Right hindlimb (tissue), 1 donor: ENCODE measurements around the gene ZKSCAN7.
"Not testable (repeated sequence)": the region's sequence is repeated elsewhere in the genome, so short reads cannot be mapped to it uniquely, and the experiment has no call there.

ENCODE experiments used
- DNase-seq: peaks from one replicate; pipeline ENCODE4 v3.0.0-alpha.2; 2018

Gene ZKSCAN7

DNA sequence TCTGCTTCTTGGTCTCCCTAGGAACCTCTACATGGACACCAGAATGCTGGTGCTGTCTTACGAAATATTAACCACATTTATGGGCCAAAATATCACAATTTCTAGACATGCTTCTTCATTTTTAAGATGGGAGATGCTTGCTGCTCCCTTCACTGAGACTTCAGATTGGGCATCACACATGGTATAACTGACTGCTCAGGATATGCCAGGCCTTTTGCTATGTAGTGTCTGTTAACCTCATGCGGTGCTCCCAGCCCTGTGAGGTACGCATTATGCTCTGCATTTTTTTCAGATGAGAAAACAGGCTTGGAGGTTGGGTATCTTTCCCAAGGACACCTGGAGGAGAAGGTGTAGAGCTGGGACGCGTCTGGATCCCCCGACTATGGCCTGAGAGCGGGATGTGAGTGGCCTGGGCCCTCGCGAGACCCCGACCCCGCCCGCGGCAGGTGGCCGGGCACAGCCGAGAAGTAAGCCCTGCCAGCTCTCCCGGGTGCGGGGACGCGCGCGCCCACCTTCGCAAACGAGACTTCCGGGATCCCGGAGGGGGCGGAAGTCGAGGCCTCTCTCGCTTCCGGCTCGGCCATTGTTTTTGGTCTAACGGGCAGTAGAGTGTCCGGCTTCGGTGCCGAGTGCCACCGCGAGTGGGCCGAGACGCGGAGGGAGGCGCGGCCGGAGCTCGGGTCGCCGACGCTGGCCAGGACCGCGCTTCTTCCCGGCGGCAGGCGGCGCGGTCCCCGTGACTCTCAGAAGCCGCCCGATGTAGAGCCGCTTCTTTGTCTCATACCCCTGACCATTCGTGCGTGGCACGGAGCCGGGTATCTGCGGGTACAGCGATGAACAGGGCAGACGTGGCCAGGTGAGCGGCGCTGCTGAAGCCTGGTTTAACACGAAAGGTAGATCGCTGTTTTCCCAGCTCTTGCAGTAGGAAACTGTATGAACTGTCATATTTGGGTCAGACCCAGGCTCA lies at the start of gene ZKSCAN7:
Gene ZKSCAN7 (plus strand): TSS at position 568 of the 967 bp plus-strand sequence. CDS start 1,855 bp downstream, outside the sequence.
- peak; percentile 81 for DNase-seq

DNA sequence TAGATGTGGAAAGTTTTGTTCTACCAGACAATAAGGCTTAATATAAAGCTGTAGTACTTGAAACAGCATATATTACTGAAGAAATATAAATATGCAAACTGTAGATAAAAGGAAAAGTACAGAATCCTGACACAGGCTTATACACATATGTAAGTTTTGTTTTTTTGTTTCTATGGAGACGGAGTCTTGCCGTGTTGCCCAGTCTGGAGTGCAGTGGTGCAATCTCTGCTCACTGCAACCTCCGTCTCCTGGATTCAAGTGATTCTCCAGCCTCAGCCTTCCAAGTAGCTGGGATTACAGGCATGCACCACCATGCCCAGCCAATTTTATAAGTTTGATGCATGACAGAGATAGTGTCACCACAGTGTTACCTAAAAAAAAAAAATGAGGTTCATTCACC lies 48.4 kb upstream of the ZKSCAN7 start:
- no peak for DNase-seq

DNA sequence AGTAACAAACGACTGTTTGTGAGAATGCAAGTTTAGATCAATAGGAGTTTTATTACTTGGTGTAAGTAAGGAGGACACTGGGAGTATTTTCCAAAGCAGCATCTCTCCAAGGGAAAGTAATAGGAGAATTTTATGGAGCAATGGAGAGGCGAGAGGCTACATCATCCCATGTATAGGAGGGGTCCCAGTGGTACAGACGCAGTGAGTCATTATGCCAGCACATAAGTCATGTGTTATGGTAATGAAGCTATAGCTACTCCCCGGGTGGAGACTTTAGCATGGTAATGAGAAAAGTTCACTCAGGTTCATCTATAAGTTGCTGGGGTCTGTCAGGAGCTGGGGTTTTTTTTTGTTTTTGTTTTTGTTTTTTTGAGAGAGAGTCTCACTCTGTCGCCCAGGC lies 48.0 kb upstream of the ZKSCAN7 start:
- DNase-seq: no peak

DNA sequence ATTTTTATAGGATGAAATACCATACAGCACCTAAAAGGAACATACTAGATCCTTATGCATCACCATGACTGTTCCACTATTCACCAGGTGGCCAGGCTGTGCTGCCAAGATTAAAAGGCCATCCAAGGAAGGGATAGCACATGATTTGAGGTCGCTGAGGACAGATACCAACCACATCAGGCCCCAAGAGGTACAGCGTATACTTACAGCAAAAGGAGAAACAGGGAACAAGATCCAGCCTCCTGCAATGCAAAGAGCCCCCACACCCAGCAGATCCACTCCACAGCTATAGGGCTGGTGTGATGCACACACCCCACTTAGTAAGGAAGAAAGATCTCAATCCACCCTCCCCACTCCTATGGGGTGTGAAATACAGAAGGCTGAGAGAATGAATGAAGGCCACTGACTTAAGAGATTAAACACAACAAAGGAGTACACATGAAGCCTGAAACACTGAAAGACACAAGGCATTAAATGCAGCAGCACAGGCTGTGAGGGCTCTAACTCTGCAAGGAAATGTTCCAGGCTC lies 45.5 kb upstream of the ZKSCAN7 start:
- no peak for DNase-seq

DNA sequence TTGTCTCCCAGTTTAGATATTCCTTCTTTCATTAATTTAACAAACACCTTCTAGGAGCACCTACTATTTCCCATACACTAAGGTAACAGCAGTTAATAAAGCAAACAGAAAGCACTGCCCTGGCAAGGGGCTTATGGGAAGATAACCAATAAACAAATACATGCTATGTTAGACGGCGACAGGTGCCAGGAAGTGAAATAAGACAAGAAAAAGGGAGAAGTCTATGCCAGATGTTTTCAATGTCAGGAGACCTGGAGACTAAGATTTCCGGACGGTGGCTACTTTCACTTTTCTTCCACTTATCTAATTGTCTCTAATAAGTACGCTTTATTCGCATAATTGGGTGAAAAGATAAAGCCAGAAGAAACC lies 45.0 kb upstream of the ZKSCAN7 start:
- DNase-seq: peak; percentile 29

DNA sequence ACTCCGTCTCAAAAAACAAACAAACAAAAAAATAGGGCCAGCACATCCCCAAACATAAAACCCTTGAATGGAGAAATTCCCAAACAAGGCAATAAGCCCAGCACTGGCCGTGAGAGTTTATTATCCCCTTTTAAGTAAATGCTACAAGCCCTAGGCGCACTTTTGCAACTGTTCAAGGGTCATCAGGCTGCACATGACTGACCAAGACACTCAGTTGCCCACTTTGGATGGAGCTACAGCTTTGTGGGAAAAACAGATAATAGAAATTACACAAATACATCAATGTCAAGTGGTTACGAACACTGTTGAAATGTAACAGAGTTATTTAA lies 43.8 kb upstream of the ZKSCAN7 start:
- DNase-seq: no peak

DNA sequence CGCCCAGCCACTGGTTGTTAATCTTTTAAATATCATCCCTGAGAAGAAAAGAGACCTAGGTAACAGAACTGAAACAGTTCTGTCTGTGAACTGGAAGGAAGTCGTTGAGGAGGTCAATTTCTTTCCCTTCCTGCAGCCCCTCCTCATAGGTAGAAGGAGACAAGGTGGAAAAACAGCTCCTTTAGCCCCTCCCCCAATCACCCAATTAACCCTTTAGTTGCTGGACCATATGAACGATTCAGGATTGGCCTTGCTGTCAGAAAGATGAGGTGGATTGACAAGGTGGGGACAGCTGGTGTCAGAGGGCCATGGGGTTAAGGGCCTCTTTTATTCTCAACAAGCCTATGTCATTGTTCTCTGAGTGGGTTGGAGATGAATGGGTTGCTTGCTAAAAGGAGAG lies 41.5 kb upstream of the ZKSCAN7 start:
- DNase-seq: no peak

DNA sequence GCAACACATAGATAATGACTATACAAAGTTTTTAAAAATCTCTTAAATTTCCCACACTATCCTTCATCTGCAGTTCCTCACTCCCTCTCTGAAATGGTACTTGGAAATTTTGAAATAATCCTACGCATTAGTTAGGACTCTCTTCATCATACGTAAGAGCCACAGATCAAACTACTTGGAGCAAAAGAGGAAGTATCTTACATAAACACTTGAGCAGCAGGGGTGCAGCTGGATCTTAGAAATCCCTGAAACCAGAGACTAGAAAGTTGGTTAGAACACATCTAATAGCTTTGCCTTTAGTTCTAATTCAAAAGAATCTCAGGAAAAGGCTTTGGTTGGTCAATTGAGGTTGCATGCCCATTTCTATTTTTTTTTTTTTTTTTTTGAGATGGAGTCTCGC lies 38.8 kb upstream of the ZKSCAN7 start:
- no peak for DNase-seq

DNA sequence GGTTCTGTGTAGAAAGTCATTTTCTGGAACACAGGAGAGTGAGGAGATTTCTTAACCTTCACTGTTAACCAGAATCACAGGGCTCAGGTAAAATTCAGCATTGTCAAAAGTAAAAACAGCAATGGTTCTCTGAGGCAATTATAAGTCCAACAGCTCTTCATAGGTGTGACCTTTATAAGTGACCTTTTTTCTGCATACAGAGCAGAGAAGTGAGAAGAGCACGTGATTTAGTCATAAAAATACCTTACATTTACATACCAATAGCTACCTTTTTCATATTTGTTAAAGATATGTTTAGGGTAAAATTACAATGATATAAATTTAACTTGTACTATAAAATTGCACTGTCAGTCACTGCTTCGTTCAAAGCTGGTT lies 36.2 kb upstream of the ZKSCAN7 start:
- DNase-seq: no peak

DNA sequence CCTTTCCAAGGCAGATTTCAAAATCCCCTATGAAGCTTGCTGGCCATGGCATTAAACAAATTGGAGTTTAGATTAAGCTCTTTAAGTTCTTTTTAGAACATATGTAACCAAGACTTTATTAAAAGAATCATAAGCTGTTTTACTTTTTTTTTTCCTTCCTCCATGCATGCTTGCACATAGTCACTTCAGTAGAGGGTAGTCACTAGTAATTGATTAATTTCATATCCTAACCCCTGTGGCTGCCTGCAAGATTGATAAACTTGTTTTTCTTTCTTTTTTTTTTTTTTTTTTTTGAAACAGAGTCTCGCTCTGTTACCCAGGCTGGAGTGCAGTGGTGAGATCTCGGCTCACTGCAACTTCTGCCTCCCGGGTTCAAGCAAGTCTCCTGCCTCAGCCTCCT lies 33.3 kb upstream of the ZKSCAN7 start:
- no peak for DNase-seq

DNA sequence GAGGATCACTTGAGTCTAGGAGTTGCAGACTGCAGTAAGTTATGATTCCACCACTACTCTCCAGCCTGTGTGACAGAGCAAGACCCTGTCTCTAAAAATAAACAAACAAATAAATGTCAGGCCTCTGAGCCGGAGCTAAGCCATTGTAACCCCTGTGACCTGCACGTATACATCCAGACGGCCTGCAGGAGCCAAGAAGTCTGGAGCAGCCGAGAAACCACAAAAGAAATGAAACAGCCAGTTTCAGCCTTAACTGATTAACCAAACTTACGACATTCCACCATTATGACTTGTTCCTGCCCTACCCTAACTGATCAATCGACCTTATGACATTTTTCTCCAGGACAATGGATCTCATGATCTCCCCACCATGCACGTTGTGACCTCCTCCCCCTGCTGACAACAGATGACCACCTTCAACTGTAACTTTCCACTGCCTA lies 32.5 kb upstream of the ZKSCAN7 start:
- DNase-seq: no peak

DNA sequence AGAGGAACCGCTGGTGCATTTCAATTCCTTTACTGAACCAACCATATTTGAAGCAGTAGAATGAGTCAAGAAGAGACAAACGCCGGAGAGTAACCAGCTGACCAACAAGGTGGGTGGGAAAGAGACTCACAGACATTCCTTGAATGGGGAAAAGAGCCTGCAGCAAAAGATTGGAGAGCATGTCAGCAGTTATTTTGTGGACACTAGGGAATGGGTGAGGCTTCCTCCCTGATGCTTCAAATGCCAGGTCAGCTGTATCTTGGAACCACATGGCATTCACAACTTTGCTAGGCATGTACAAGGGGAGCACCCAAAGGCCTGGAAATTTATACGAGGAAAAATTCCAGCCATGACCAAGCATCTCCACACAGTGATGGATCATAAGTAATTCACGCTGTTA lies 29.9 kb upstream of the ZKSCAN7 start:
- DNase-seq: no peak

DNA sequence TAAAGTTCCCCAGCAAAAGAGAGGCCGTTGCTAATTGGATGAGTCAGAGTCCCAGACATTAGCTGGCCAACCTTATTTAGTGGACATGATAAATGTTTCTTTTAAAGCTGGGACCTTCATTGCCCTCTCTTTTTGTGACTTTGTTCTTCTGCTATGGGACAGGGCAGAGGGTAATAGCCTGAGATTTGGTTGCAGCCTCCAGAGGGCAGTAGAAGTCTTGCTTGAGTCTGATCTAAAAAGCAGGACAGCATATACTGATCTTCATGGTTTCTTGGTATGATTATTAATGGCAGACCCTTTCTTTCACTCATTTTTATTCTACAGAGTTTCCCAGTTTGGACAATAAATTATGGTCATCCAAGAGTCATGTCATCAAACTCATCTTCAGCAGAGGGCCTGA lies 25.1 kb upstream of the ZKSCAN7 start:
- no peak for DNase-seq

DNA sequence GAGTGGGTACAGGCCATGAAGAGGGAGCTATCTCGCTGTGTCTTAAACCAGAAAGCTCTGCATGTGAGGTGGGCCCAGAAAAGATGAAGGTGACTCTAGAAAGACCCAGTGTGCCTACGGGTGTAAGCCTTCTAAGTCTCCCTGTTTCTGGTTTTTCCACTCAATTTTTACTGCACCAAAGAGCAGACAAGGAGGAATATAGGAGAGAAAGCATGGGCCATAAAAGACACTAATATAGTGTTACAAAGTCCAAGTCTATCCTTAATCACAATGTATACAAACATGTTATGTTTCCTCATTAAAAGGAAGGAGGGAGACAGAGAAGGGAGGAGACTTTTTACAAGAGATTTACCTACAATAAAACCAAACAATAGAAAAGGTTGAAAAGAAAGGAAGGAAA lies 24.1 kb upstream of the ZKSCAN7 start:
- no peak for DNase-seq

DNA sequence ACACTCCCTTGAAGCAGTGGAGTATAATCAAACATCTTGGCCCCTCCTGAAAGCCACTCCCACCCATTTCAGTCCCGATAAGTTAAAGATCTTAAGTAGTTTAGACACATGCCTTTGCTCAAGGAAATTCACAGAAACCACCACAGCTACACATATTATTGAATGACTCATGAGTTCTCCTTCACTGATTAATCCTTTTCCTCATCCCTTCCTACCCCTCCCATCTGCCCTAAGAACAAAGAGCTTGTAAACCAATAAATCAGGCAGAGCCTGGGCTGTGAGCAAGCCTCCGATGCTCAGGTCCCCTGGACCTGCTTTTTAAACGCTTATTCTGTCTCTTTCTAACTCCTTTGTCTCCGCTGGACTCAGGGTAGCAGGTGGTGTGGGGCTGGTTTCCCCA lies 20.3 kb upstream of the ZKSCAN7 start:
- DNase-seq: not testable (repeated sequence)

DNA sequence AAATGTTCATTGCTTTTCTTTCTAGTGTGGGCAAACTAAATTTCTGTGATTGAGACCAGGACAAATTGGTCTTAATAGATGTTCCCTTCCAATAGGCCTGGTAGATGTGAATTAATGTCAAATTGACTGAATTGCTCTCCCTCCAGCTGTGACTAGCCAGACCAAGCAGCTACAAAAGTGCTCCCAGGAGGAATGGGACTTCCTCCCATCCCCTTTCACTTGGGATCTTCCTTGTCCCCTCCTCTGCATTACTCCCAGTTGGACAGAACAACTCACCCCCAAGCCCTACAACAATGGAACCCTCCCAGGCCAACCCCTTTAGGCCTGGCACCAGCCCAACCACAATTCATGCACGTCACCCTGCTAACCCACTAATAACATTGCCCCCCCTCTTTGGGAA lies 19.6 kb upstream of the ZKSCAN7 start:
- DNase-seq: no peak

DNA sequence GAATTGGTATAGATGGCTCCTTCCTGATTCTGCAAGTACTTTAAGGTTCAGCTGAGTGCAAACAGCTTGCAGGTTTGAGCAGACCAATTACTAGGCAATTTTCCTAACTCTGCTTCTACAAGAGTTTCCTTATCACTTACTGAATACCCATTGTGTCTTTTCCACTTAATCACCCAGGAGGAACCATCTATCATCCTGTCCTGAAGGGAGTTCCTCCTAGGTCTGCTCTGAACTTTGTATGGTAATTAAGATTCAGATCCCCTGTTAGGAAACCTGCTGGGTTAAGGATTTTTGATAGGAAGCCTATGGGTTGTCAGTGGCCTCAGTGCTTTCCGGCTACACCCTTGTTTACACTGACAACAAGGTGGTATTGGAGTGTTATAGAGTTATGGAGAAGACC lies 10.2 kb upstream of the ZKSCAN7 start:
- DNase-seq: not testable (repeated sequence)

DNA sequence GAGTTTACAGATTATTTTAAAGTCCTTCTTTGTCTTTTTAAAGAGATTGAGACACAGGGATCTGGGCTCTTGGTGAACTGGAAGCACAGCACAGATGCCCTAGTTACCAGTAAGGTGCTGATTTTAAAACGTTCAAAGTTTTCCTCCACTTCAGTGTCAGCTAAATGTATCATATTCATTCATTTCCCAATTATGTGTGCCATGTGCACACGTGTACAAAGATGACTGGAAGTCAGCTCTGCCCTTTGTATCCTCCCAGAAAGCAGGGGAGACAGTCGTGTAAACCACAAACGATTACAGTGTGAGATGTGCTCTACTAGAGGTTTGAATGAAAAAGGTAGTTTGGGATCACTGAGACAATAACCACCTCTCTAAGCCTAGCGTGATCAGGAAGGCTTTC lies 730 bp downstream of the ZKSCAN7 start:
- DNase-seq: no peak

DNA sequence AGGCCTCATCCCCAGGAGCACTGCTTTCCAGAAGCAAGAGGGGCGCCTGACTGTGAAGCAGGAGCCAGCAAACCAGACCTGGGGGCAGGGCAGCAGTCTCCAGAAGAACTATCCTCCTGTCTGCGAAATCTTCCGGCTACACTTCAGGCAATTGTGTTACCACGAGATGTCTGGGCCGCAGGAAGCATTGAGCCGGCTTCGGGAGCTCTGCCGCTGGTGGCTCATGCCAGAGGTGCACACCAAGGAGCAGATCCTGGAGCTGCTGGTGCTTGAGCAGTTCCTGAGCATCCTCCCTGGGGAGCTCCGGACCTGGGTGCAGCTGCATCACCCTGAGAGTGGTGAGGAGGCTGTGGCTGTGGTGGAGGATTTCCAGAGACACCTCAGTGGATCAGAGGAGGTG lies 2.1 kb downstream of the ZKSCAN7 start:
- DNase-seq: no peak

DNA sequence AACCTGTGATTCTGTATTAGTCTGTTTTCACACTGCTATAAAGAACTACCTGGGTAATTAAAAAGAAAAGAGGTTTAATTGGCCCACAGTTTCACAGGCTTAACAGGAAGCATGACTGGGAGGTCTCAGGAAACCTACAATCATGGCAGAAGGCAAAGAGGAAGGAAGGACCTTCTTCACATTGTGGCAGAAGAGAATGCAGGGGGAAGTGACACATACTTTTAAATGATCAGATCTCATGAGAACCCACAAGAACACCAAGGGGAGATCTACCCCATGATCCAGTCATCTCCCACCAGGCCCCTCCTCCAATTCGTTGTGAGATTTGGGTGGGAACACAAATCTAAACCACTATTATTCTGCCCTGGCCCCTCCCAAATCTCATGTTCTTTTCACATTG lies 6.1 kb downstream of the ZKSCAN7 start:
- DNase-seq: no peak

DNA sequence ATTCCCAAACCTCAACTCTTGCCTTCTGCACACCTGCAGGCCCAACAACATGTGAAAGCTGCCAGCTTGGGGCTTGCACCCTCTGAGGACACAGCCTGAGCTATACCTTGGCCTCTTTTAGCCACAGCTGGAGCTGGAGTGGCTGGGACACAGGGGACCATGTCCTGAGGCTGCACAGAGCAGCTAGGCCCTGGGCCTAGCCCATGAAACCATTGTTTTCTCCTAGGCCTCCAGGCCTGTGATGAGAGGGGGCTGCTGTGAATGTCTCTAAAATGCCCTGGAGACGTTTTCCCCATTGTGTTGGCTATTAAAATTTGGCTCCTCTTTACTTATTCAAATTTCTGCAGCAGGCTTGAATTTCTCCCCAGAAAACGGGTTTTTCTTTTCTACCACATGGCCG lies 7.2 kb downstream of the ZKSCAN7 start:
- DNase-seq: no peak

DNA sequence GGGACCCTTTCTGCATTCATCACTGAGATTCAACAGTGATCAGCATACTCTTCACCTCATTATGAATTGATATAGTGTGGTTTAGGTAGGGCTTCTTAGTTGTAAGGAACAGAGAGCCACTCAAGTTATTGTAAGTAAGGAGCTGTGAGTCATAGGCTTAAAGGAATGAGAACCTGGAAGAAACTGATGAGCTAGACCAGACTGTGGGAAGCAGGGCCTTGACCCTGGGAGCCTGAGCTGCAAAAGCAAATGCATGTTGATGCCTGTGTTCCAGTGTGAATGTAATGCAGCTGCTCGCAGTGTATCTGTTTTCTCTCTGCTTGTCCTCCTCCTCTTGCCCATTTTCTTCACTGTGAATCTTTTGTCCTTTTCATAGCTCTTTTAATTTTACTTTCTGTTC lies 13.6 kb downstream of the ZKSCAN7 start:
- no peak for DNase-seq

DNA sequence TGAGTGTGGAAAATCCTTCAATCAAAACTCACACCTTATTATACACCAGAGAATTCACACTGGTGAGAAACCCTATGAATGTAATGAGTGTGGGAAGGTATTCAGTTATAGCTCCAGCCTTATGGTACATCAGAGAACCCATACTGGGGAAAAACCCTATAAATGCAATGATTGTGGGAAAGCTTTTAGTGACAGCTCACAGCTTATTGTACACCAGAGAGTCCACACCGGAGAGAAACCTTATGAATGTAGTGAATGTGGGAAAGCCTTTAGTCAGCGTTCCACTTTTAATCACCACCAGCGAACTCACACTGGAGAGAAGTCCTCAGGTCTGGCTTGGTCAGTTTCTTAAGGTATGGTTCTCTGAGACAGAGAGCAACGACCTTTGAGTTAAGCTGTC lies 16.0 kb downstream of the ZKSCAN7 start:
- no peak for DNase-seq

DNA sequence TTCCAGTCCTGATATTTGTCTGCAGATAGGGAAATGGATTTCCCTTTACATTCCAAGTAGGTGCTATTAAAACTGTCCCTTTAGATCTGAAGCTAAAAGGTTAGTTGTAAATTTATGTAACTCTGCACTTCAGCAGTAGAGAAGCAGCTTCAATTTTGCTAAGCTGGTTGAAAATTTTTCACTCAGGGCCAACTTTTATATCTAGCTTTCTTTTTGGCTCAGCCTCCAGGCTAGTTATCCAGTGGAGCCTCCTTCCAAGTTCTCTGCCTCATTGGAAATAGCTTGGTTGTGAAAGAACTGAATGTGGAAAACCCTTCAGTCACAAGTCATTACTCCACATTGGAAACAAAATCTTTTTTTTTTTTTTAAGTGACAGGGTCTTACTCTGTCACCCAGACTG lies 21.6 kb downstream of the ZKSCAN7 start:
- peak; percentile 25 for DNase-seq
